ENCODE measurements around the gene COX8C. TPM values are rescaled to one million over a fixed set of nuclear protein-coding genes. Genes with fewer than 3 reads are reported as not detected.

Gene COX8C
- polyA plus RNA-seq, 1 of the 3 experiments (the other 2 are of a cell fraction): not detected

DNA sequence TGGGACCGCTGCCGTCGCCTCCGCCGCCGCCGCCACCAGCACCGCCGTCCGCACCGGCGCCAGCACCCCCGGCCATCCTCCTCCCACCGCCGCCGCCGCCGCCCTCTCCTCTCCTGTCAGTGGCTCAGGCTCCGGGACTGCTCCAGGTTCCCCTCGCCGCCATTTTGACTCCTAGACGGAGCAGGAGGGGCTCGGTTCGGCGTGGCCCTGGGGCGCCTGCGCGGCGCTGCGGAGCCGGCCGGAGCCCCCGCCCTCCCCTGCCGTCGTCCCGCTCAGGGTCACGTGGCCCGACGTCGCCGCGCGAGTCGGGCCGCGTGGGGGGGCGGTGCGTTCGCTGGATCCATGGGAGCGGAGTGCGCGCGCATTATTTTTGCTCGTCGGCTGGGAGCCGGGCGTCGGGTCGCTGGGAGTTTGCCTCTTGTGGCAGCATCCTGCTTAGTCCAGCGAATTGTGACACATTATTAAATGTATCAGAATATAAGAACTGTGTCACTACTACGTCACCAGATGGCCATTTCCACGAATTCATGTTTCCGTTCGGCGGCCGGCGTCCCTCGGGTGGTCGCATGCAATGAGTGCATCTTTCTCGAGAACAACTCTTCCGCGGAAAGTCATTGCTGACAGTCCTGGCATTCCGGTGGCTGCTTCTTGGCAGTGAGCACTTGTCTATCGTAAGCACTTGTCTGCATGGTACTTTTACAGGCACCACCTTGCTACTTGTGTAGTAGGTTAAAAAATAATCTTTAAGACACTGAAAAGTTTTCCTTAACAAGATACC is 13.9 kb upstream of the COX8C start, which contains the start of gene BTBD7 (continued):
- TF ChIP-seq EZH2phosphoT487 (IDR thresholded peaks at IDR 0.05; ENCODE audit: borderline replicate concordance, low read depth) (no peak), RFX5 (IDR thresholded peaks at IDR 0.05; ENCODE audit: low read length) (no peak), SIN3A (IDR thresholded peaks at IDR 0.05; ENCODE audit: borderline replicate concordance, low read depth, low read length) (0 out of 2 replicates have a peak, but pooled peaks have one; percentile 19), RCOR1 (IDR thresholded peaks at IDR 0.05; ENCODE audit: low read length) (no peak), EP300 (IDR thresholded peaks at IDR 0.05; ENCODE audit: borderline replicate concordance in 1 of 2, low read depth in 1 of 2, low read length in 1 of 2) (no peak), REST (IDR thresholded peaks at IDR 0.05; ENCODE audit: low read depth, low read length) (no peak), MEF2A (IDR thresholded peaks at IDR 0.05; ENCODE audit: borderline replicate concordance, low read depth) (no peak), RAD21 (IDR thresholded peaks at IDR 0.05; ENCODE audit: low read length) (peak; percentile 36), NFIC (IDR thresholded peaks at IDR 0.05; ENCODE audit: borderline replicate concordance) (no peak), TAF1 (IDR thresholded peaks at IDR 0.05; ENCODE audit: borderline replicate concordance, low read depth, low read length) (peak; percentile 81), GABPA (IDR thresholded peaks at IDR 0.05; ENCODE audit: low read depth) (no peak), CHD2 (IDR thresholded peaks at IDR 0.05; ENCODE audit: low read length, partially characterized antibody) (peak; percentile 66), POLR2AphosphoS5 (IDR thresholded peaks at IDR 0.05; ENCODE audit: low read depth, low read length) (peak; percentile 51), FOXJ3 (CRISPR knock-in tag; IDR thresholded peaks at IDR 0.05) (peak; percentile 34; the same call in 1 of the 2 replicates), NRF1 (IDR thresholded peaks at IDR 0.05; ENCODE audit: low read depth, low read length) (peak; percentile 86), TEAD4 (IDR thresholded peaks at IDR 0.05; ENCODE audit: borderline replicate concordance, insufficient read depth) (0 out of 2 replicates have a peak, but pooled peaks have one; percentile 21), SMC3 (IDR thresholded peaks at IDR 0.05; ENCODE audit: low read depth, low read length) (0 out of 2 replicates have a peak, but pooled peaks have one; percentile 5)
- TF ChIP-seq, protein P1, sequence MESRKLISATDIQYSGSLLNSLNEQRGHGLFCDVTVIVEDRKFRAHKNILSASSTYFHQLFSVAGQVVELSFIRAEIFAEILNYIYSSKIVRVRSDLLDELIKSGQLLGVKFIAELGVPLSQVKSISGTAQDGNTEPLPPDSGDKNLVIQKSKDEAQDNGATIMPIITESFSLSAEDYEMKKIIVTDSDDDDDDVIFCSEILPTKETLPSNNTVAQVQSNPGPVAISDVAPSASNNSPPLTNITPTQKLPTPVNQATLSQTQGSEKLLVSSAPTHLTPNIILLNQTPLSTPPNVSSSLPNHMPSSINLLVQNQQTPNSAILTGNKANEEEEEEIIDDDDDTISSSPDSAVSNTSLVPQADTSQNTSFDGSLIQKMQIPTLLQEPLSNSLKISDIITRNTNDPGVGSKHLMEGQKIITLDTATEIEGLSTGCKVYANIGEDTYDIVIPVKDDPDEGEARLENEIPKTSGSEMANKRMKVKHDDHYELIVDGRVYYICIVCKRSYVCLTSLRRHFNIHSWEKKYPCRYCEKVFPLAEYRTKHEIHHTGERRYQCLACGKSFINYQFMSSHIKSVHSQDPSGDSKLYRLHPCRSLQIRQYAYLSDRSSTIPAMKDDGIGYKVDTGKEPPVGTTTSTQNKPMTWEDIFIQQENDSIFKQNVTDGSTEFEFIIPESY (IDR thresholded peaks at IDR 0.05; ENCODE audit: borderline replicate concordance, low read depth): no peak
- TF ChIP-seq, protein P2, sequence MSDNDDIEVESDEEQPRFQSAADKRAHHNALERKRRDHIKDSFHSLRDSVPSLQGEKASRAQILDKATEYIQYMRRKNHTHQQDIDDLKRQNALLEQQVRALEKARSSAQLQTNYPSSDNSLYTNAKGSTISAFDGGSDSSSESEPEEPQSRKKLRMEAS (IDR thresholded peaks at IDR 0.05; ENCODE audit: low read depth): peak; percentile 68
- TF ChIP-seq, protein P3, sequence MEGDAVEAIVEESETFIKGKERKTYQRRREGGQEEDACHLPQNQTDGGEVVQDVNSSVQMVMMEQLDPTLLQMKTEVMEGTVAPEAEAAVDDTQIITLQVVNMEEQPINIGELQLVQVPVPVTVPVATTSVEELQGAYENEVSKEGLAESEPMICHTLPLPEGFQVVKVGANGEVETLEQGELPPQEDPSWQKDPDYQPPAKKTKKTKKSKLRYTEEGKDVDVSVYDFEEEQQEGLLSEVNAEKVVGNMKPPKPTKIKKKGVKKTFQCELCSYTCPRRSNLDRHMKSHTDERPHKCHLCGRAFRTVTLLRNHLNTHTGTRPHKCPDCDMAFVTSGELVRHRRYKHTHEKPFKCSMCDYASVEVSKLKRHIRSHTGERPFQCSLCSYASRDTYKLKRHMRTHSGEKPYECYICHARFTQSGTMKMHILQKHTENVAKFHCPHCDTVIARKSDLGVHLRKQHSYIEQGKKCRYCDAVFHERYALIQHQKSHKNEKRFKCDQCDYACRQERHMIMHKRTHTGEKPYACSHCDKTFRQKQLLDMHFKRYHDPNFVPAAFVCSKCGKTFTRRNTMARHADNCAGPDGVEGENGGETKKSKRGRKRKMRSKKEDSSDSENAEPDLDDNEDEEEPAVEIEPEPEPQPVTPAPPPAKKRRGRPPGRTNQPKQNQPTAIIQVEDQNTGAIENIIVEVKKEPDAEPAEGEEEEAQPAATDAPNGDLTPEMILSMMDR (IDR thresholded peaks at IDR 0.05): peak; percentile 38; the same call in 1 of the 2 replicates
- TF ChIP-seq, protein P4, sequence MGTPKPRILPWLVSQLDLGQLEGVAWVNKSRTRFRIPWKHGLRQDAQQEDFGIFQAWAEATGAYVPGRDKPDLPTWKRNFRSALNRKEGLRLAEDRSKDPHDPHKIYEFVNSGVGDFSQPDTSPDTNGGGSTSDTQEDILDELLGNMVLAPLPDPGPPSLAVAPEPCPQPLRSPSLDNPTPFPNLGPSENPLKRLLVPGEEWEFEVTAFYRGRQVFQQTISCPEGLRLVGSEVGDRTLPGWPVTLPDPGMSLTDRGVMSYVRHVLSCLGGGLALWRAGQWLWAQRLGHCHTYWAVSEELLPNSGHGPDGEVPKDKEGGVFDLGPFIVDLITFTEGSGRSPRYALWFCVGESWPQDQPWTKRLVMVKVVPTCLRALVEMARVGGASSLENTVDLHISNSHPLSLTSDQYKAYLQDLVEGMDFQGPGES (IDR thresholded peaks at IDR 0.05; ENCODE audit: low read depth, low read length): no peak
